Thoracic aorta endothelial cell (primary cell): ENCODE results near the gene INA. TPM values are rescaled to one million over a fixed set of nuclear protein-coding genes. Genes with fewer than 3 reads are reported as not detected.

Experiments used
- small RNA-seq: library from RNA; depleted of rRNA; stranded (forward); fragments of <200 nt; gene quantifications from one replicate; pipeline ENCODE3, GENCODE V24; 2012
- total RNA-seq: library from RNA; depleted of rRNA; stranded (reverse); fragments of >200 nt; gene quantifications from 2 replicates; pipeline ENCODE4 v1.2.3, GENCODE V29; 2012

The INA gene
- total RNA-seq, result 0.29 and 0.66 TPM in 2 replicates

GRCh38 chr10:103276896-103277712, at the start of gene INA:
INA (plus strand) TSS chr10:103277138; CDS start chr10:103277212, 74 bp downstream.

GRCh38 chr10:103245587-103245986, 31.4 kb upstream of the INA start, which contains the start of gene RPEL1:
RPEL1 (plus strand) TSS chr10:103245887; CDS start chr10:103245997, 110 bp downstream.

Small RNA genes lying within 50 kb of the gene (small RNA-seq; reads per million reads assigned to genes)
- gene RNU11-3P, result not detected

Other genes starting within 250 kb of the INA start
- gene NT5C2, start 83.9 kb upstream of the INA start, total RNA-seq, result 71.1 and 77.4 TPM in 2 replicates
- 0.07 and 0.27 TPM in 2 replicates for gene RPEL1, start 31.3 kb upstream of the INA start, total RNA-seq
- 17.6 and 19.0 TPM in 2 replicates for gene PCGF6, start 74.0 kb downstream of the INA start, total RNA-seq
- gene TAF5, start 90.8 kb downstream of the INA start, total RNA-seq, result 8.0 and 10.8 TPM in 2 replicates
- gene ATP5MK, start 119.3 kb downstream of the INA start, total RNA-seq, result 285 and 339 TPM in 2 replicates
- gene PDCD11, start 119.5 kb downstream of the INA start, total RNA-seq, result 61.0 and 62.6 TPM in 2 replicates
- 13.3 and 17.6 TPM in 2 replicates for gene CALHM2, start 175.2 kb downstream of the INA start, total RNA-seq
- gene CALHM1, start 181.8 kb downstream of the INA start, total RNA-seq, result not detected in 2 replicates
- gene CALHM3, start 202.1 kb downstream of the INA start, total RNA-seq, result not detected in 2 replicates
- under 0.01 and 0.43 TPM in 2 replicates for gene NEURL1, start 216.6 kb downstream of the INA start, total RNA-seq